K562 (cell line): ENCODE measurements around the gene WIPF2. TPM values are rescaled to one million over a fixed set of nuclear protein-coding genes. Genes with fewer than 3 reads are reported as not detected.
A peak's percentile ranks its signal among the peaks of the same experiment; 100 is the strongest.

ENCODE experiments used
- ATAC-seq: fragments of 200-7000 bp; cut with Tn5 transposase; 3 replicates; pipeline ENCODE4 v1.9.1; 2020; ENCODE audit warnings: moderate library complexity
- BruUV-seq: library from RNA; stranded (reverse); fragments of 400-500 nt; replicated peaks from 2 replicates; lab custom pipeline; 2021; lab: Mats Ljungman, UMichigan
- CTCF ChIA-PET: fragments of 300-600 bp; formaldehyde crosslinking; extraction: SDS; loops from one replicate; lab custom pipeline; 2021; ENCODE audit warnings: low intra/inter-chr PET ratio; lab: Yijun Ruan, JAX
- POLR2A ChIA-PET: fragments of 300-600, 350-650 bp; sonication (Branson Sonifier 250); formaldehyde crosslinking; extraction: SDS; loops from one replicate; lab custom pipeline; 2021; ENCODE audit warnings: antibody characterized with exemption, inconsistent platforms; lab: Yijun Ruan, JAX
- DNase-seq, 4 experiments: peaks; one replicate each; pipeline versions ENCODE4 v3.0.0 to v3.0.0-alpha.2; 2011 to 2018; ENCODE audit warnings: low spot score in 3 of 4, mixed read lengths in 3 of 4; ENCODE audit errors: extremely low read depth in 1 of 4
- FAIRE-seq: peaks from 2 replicates; lab custom pipeline; 2011; peaks lifted over from hg19 to GRCh38; lab: Jason Lieb, UNC
- H2AFZ ChIP-seq: 2 replicates; pipeline ENCODE4 v1.6.0; 2011; ENCODE audit warnings: low read depth, low read length, control low read depth, inconsistent platforms
- H3K27ac ChIP-seq: fragments of 200-600 bp; 3 replicates; pipeline ENCODE4 v1.8.0; 2011; ENCODE audit warnings: low read depth, mild to moderate bottlenecking, control low read depth, inconsistent platforms, low read length, moderate library complexity, mixed read lengths; ENCODE audit errors: extremely low read depth
- H3K27me3 ChIP-seq, 2 experiments: fragments of 300-600 bp in 1 of 2; 2 replicates in 1 of 2; 3 replicates in 1 of 2; pipeline versions ENCODE4 v1.6.0 to v1.8.0; 2011; ENCODE audit warnings: inconsistent platforms in 2 of 2, low read length in 2 of 2, mild to moderate bottlenecking in 1 of 2, mixed read lengths in 1 of 2, moderate library complexity in 1 of 2; ENCODE audit not compliant: control insufficient read depth in 2 of 2, insufficient read depth in 2 of 2
- H3K36me3 ChIP-seq: fragments of 300-600 bp; 3 replicates; pipeline ENCODE4 v1.8.0; 2011; ENCODE audit warnings: mild to moderate bottlenecking, low read length, inconsistent platforms; ENCODE audit not compliant: control insufficient read depth, insufficient read depth
- H3K4me1 ChIP-seq, 2 experiments: fragments of 200-600 bp in 1 of 2; replicated peaks in 1 of 2; 2 replicates in 1 of 2; 3 replicates in 1 of 2; pipeline versions ENCODE4 v1.5.1 to v1.8.0; 2011; ENCODE audit warnings: inconsistent platforms in 2 of 2, low read length in 2 of 2, mild to moderate bottlenecking in 1 of 2, mixed read lengths in 1 of 2, moderate library complexity in 1 of 2; ENCODE audit not compliant: control insufficient read depth in 2 of 2, insufficient read depth in 2 of 2
- H3K4me2 ChIP-seq: 2 replicates; pipeline ENCODE4 v1.6.1; 2011; ENCODE audit warnings: low read length, control low read depth, inconsistent platforms, mixed read lengths; ENCODE audit not compliant: insufficient read depth
- H3K4me3 ChIP-seq: fragments of 200-600 bp; sonication (generic), shearing (Covaris generic); 2 replicates; pipeline ENCODE4 v1.5.1; 2016; ENCODE audit warnings: control low read depth, inconsistent platforms
- H3K79me2 ChIP-seq: fragments of 200-600 bp; 3 replicates; pipeline ENCODE4 v1.8.0; 2011; ENCODE audit warnings: low read length, inconsistent platforms; ENCODE audit not compliant: control insufficient read depth, insufficient read depth
- H3K9ac ChIP-seq, 2 experiments: 2 replicates each; pipeline versions ENCODE4 v1.6.0 to v1.6.1; 2011; ENCODE audit warnings: low read depth in 2 of 2, low read length in 2 of 2, control low read depth in 1 of 2, inconsistent platforms in 1 of 2, mild to moderate bottlenecking in 1 of 2, mixed read lengths in 1 of 2; ENCODE audit not compliant: insufficient read depth in 1 of 2
- H3K9me1 ChIP-seq: one replicate; pipeline ENCODE4 v1.6.0; 2011; ENCODE audit warnings: inconsistent platforms, mild to moderate bottlenecking, low read length, moderate library complexity; ENCODE audit not compliant: control insufficient read depth, insufficient read depth
- H3K9me3 ChIP-seq: replicated peaks from 2 replicates; pipeline ENCODE4 v1.5.1; 2011; ENCODE audit warnings: low read depth, low read length, inconsistent platforms; ENCODE audit not compliant: control insufficient read depth, insufficient read depth
- H4K20me1 ChIP-seq: replicated peaks from 2 replicates; pipeline ENCODE4 v1.6.1; 2011; ENCODE audit warnings: low read length, inconsistent platforms, mixed read lengths; ENCODE audit not compliant: control insufficient read depth, insufficient read depth
- BHLHE40 ChIP-seq: IDR thresholded peaks from 2 replicates; pipeline ENCODE4 v1.6.1; 2011; ENCODE audit warnings: low read length, improper control_type of control experiment
- HMGN3 ChIP-seq: IDR thresholded peaks from 2 replicates; pipeline ENCODE4 v1.6.1; 2011; ENCODE audit warnings: borderline replicate concordance, low read depth, mild to moderate bottlenecking, mixed read lengths, low read length; ENCODE audit not compliant: insufficient read length; ENCODE audit errors: extremely low read depth
- NR1H2 ChIP-seq: sonication (generic); formaldehyde crosslinking; IDR thresholded peaks from 2 replicates; pipeline ENCODE4 v1.4.0; 2020; ENCODE audit warnings: mild to moderate bottlenecking, missing genetic modification reagents
- POLR2G ChIP-seq: fragments of 200-400 bp; formaldehyde crosslinking; IDR thresholded peaks from 2 replicates; pipeline ENCODE4 v1.6.1; 2017; ENCODE audit warnings: low read depth, mild to moderate bottlenecking, antibody characterized with exemption, low read length, moderate library complexity
- RAD51 ChIP-seq: fragments of 450-650 bp; IDR thresholded peaks from 2 replicates; pipeline ENCODE4 v1.7.1; 2016; ENCODE audit warnings: low read depth, mild to moderate bottlenecking, borderline replicate concordance
- RBFOX2 ChIP-seq: fragments of 200-400 bp; formaldehyde crosslinking; IDR thresholded peaks from 2 replicates; pipeline ENCODE4 v1.6.1; 2017; ENCODE audit warnings: low read depth, mild to moderate bottlenecking, low read length, moderate library complexity
- WGBS: fragments of 100-300 bp; shearing (Covaris generic); methylation state at CpG from one replicate; pipeline ENCODE4 v1.1.6; 2016; ENCODE audit warnings: low coverage, mixed read lengths; ENCODE audit not compliant: insufficient coverage; ENCODE audit errors: missing lambda C conversion rate; 5-methylcytosine and 5-hydroxymethylcytosine counted together
- in situ Hi-C: fragments of 300-500 bp; cut with MboI; formaldehyde crosslinking; loops from 4 replicates; pipeline ENCODE4 v1.15.0; 2018; ENCODE audit warnings: inconsistent platforms, mixed read lengths
- intact Hi-C: fragments of 100-400 bp; cut with micrococcal nuclease; formaldehyde crosslinking; loops from 2 replicates; pipeline ENCODE4 v1.14.2; 2022
- polyA plus RNA-seq, 8 experiments: library from polyadenylated mRNA; depleted of rRNA in 4 of 8; stranded (reverse) in 5 of 8; unstranded in 3 of 8; fragments of >200 nt; fragmentation: Nextera tagmentation in 2 of 8; fragmentation: Illumina TruSeq in 1 of 8; extraction: Ambion mirVana in 2 of 8; extraction: Trizol in 1 of 8; gene quantifications; 2 replicates each; pipeline versions ENCODE4 v1.2.1 to v1.2.3, GENCODE V29; 2011 to 2014; ENCODE audit warnings: inconsistent platforms in 1 of 8, missing spikeins in 1 of 8
- total RNA-seq, 7 experiments: library from RNA; depleted of rRNA in 6 of 7; stranded (reverse); fragments of >200 nt in 6 of 7; fragmentation: Illumina TruSeq in 2 of 7; extraction: Trizol in 2 of 7; gene quantifications; 2 replicates each; pipeline versions ENCODE4 v1.2.1 to v1.2.3, GENCODE V29; 2011 to 2021; ENCODE audit warnings: low replicate concordance in 1 of 7
- TF ChIP-seq, protein P1 (sequence below): IDR thresholded peaks from 3 replicates; pipeline ENCODE4 v1.6.1; 2011; ENCODE audit warnings: borderline replicate concordance, mild to moderate bottlenecking, moderate library complexity; ENCODE audit not compliant: insufficient read length; ENCODE audit errors: extremely low read depth
- TF ChIP-seq, protein P2 (sequence below): fragments of 450-650 bp; IDR thresholded peaks from 2 replicates; pipeline ENCODE4 v1.7.0; 2016; ENCODE audit warnings: borderline replicate concordance

The WIPF2 gene
- total and polyA plus RNA-seq, 9 of the 15 experiments (the other 6 are each of a cell fraction or from before 2014, with no cell fraction given) = 3.6 to 15.0 (median 5.3) TPM

DNA sequence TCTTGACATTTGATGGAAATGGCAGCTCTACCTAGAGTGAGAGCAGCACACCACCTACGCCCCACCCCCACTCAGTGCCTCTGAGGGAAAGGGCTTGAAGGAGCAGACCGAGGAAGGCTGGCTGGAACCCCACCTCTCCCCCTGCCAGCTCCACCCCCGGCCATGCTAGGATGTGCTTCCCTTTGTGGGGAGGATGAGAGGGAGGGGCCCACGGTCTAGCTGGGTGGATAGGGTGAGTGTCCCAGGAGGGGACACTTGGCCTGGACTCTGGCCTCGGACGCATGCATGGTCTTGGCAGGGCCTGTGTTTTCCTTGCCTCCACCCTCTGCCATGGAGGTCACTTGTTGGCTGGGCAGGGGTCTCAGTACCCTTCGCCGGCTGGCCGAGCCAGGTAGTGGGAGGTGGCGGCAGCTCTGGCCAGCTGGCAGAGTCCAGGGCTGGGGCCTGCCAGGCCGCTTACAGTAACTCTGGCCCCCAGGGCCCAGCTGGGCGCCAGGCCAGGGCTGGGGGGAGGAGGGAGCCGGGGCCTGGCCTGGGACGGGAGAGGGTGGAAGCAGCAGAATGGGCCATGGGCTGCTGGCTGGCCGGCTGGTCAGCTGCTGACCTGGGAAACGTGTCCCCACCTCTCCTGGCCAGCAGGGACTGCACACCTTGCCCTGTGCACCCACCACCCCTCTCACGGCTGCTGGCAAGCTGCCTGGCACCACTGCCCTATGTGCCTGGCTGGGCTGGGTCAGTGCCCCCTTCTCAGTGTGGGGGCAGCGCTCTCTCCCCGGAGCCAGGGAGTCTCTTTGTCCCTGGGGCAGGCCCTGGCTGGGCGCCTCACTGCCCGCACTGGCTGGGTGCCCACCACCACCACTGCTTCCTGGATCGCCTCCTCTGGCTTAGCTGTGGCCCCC, 112.9 kb downstream of the WIPF2 start:
- Histone ChIP-seq H2AFZ (no peak overlapping the region), H3K9ac (peak overlapping the region in 1 of 2 experiments; percentile 48; a peak in 1 of 4 replicates), H3K4me3 (no peak overlapping the region), H3K79me2 (peaks cover 35% of the 10 kb centered on the region), H3K4me2 (no peak overlapping the region), H3K36me3 (peaks cover 29% of the 10 kb centered on the region; the same call in 1 of the 3 replicates), H4K20me1 (peaks cover 7% of the 10 kb centered on the region)
- DNase-seq = peak in 1 of 4 experiments; percentile 32
- WGBS = 76% methylated on average over 12 of the region's 22 CpGs
- no TSS peak for BruUV-seq
- TF ChIP-seq, protein P1, sequence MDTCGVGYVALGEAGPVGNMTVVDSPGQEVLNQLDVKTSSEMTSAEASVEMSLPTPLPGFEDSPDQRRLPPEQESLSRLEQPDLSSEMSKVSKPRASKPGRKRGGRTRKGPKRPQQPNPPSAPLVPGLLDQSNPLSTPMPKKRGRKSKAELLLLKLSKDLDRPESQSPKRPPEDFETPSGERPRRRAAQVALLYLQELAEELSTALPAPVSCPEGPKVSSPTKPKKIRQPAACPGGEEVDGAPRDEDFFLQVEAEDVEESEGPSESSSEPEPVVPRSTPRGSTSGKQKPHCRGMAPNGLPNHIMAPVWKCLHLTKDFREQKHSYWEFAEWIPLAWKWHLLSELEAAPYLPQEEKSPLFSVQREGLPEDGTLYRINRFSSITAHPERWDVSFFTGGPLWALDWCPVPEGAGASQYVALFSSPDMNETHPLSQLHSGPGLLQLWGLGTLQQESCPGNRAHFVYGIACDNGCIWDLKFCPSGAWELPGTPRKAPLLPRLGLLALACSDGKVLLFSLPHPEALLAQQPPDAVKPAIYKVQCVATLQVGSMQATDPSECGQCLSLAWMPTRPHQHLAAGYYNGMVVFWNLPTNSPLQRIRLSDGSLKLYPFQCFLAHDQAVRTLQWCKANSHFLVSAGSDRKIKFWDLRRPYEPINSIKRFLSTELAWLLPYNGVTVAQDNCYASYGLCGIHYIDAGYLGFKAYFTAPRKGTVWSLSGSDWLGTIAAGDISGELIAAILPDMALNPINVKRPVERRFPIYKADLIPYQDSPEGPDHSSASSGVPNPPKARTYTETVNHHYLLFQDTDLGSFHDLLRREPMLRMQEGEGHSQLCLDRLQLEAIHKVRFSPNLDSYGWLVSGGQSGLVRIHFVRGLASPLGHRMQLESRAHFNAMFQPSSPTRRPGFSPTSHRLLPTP = no peak
- TF ChIP-seq RBFOX2 = 0 out of 2 replicates have a peak, but pooled peaks have one; percentile 22
- TF ChIP-seq HMGN3 = peak; percentile 29
- 0 out of 2 replicates have a peak, but pooled peaks have one; percentile 24 for TF ChIP-seq POLR2G
- TF ChIP-seq, protein P2, sequence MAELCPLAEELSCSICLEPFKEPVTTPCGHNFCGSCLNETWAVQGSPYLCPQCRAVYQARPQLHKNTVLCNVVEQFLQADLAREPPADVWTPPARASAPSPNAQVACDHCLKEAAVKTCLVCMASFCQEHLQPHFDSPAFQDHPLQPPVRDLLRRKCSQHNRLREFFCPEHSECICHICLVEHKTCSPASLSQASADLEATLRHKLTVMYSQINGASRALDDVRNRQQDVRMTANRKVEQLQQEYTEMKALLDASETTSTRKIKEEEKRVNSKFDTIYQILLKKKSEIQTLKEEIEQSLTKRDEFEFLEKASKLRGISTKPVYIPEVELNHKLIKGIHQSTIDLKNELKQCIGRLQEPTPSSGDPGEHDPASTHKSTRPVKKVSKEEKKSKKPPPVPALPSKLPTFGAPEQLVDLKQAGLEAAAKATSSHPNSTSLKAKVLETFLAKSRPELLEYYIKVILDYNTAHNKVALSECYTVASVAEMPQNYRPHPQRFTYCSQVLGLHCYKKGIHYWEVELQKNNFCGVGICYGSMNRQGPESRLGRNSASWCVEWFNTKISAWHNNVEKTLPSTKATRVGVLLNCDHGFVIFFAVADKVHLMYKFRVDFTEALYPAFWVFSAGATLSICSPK = no peak
- TF ChIP-seq RAD51 = no peak
- TF ChIP-seq NR1H2 (CRISPR knock-in tag) = no peak
- no peak for TF ChIP-seq BHLHE40
- TF ChIP-seq, all 486 proteins: peak for 3
- H3K27me3 ChIP-seq = no peaks in the 10 kb centered on the region
- peaks cover 16 to 51% of the 10 kb centered on the region in 2 experiments for H3K4me1 ChIP-seq
- intact Hi-C loops (no loop called here), in situ Hi-C loops (no loop called here)
- ATAC-seq (no peak; the same call in 1 of the 3 replicates), FAIRE-seq (no peak)
- no peaks in the 10 kb centered on the region for H3K9me3 ChIP-seq
- CTCF ChIA-PET = no interaction called here
- H3K27ac ChIP-seq = no peak overlapping the region
- POLR2A ChIA-PET = interaction anchor here (0.5 to 1.0 kb wide), 8 partner anchors 8 to 881 kb away, joined by 3 to 4 read pairs (median 3); partner anchors contain the start of genes IGFBP4 and MED1
- no peaks in the 10 kb centered on the region for H3K9me1 ChIP-seq
